ENCODE results near the gene MADCAM1. TPM values are rescaled to one million over a fixed set of nuclear protein-coding genes. Genes with fewer than 3 reads are reported as not detected.

MADCAM1 gene
- total and polyA plus RNA-seq, 2 donors (not counting 1 experiment from before 2014, with no cell fraction given), result 0.70 to 2.5 TPM

- H3K4me1 Mint-ChIP-seq, result peaks cover 4% of the 10 kb centered on the region
- Histone ChIP-seq H3K4me1 (ENCODE audit: control insufficient read depth in 2 of 2, insufficient read depth in 2 of 2, low read length in 2 of 2) (peaks cover 16 to 18% of the 10 kb centered on the region in 2 donors), H3K27me3 (replicated peaks in 1 of 4; ENCODE audit: control extremely low read depth in 1 of 4, control insufficient read depth in 3 of 4, insufficient read depth in 4 of 4, low read length in 3 of 4) (peaks cover 0 to 46% (median 14%) of the 10 kb centered on the region in 4 experiments), H3K4me3 (ENCODE audit: control extremely low read depth in 1 of 5, extremely low read depth in 1 of 5, insufficient read depth in 1 of 5, low read depth in 2 of 5, low read length in 4 of 5) (no peak overlapping the region), H3K79me2 (ENCODE audit: control insufficient read depth, insufficient read depth, low read length) (no peaks in the 10 kb centered on the region), H3K27ac (ENCODE audit: low read length in 2 of 2) (no peak overlapping the region), H3K9me3 (ENCODE audit: control extremely low read depth in 1 of 3, control insufficient read depth in 2 of 3, insufficient read depth in 1 of 3, low read length in 2 of 3) (peaks cover 0 to 33% (median 0%) of the 10 kb centered on the region in 3 donors), H3K9ac (ENCODE audit: low read length) (no peak overlapping the region), H2AFZ (ENCODE audit: insufficient read depth, low read depth, low read length, poor library complexity, severe bottlenecking) (no peak overlapping the region), H4K20me1 (ENCODE audit: control insufficient read depth, insufficient read depth, low read length, poor library complexity, severe bottlenecking) (no peaks in the 10 kb centered on the region), H3K4me2 (replicated peaks; ENCODE audit: low read depth, low read length, poor library complexity, severe bottlenecking) (no peak overlapping the region), H3K36me3 (replicated peaks in 1 of 2; ENCODE audit: control extremely low read depth in 1 of 2, control insufficient read depth in 1 of 2, extremely low read depth in 1 of 2, insufficient read depth in 2 of 2, low read length in 1 of 2) (no peaks in the 10 kb centered on the region)
- no peak overlapping the region for H3K4me3 Mint-ChIP-seq
- DNase-seq (peak; percentile 55), ATAC-seq (ENCODE audit: low read depth) (peak; percentile 46)
- no peaks in the 10 kb centered on the region for H3K9me3 Mint-ChIP-seq (ENCODE audit: insufficient read depth)
- intact Hi-C loops (cut with micrococcal nuclease), result no loop called here
- H3K27ac Mint-ChIP-seq, result no peak overlapping the region
- WGBS (ENCODE audit: insufficient coverage), result 38% methylated on average over 32 of the region's 32 CpGs
- CTCF ChIA-PET, result interaction anchor here (1.3 kb wide), 1 partner anchor 11 kb away, joined by 5 read pairs; no protein-coding TSS in a partner anchor
- POLR2A ChIA-PET, result interaction anchor here (0.9 kb wide), 1 partner anchor 11 kb away, joined by 3 read pairs; no protein-coding TSS in a partner anchor
- TF ChIP-seq EZH2 (IDR thresholded peaks at IDR 0.05; ENCODE audit: borderline replicate concordance, insufficient read depth, low read depth, low read length, poor library complexity, severe bottlenecking) (no peak), CTCF (IDR thresholded peaks at IDR 0.05) (peak; percentile 71)
- peaks cover 12% of the 10 kb centered on the region for H3K27me3 Mint-ChIP-seq
These were observed 729 bp upstream of the MADCAM1 start for GRCh38 chr19:495402-496111.

- H3K27ac Mint-ChIP-seq, result no peak overlapping the region
- intact Hi-C loops (cut with micrococcal nuclease), result no loop called here
- H3K4me2 ChIP-seq (replicated peaks; ENCODE audit: low read depth, low read length, poor library complexity, severe bottlenecking), result no peak overlapping the region
- DNase-seq, result no peak
- ChIA-PET POLR2A (no interaction called here), CTCF (no interaction called here)
- ATAC-seq (ENCODE audit: low read depth), result no peak
- H3K27me3 Mint-ChIP-seq, result peaks cover 12% of the 10 kb centered on the region
- H3K9ac ChIP-seq (ENCODE audit: low read length), result no peak overlapping the region
- peaks cover 0 to 33% (median 0%) of the 10 kb centered on the region in 3 donors for H3K9me3 ChIP-seq (ENCODE audit: control extremely low read depth in 1 of 3, control insufficient read depth in 2 of 3, insufficient read depth in 1 of 3, low read length in 2 of 3)
- no peaks in the 10 kb centered on the region for H4K20me1 ChIP-seq (ENCODE audit: control insufficient read depth, insufficient read depth, low read length, poor library complexity, severe bottlenecking)
- H3K4me3 ChIP-seq (ENCODE audit: control extremely low read depth in 1 of 5, extremely low read depth in 1 of 5, insufficient read depth in 1 of 5, low read depth in 2 of 5, low read length in 4 of 5), result no peak overlapping the region
- H3K4me1 ChIP-seq (ENCODE audit: control insufficient read depth in 2 of 2, insufficient read depth in 2 of 2, low read length in 2 of 2), result peaks cover 16 to 18% of the 10 kb centered on the region in 2 donors
- WGBS (ENCODE audit: insufficient coverage), result 0% methylated on average over 2 of the region's 18 CpGs
- H3K4me3 Mint-ChIP-seq, result no peak overlapping the region
- no peaks in the 10 kb centered on the region for H3K79me2 ChIP-seq (ENCODE audit: control insufficient read depth, insufficient read depth, low read length)
- H3K27me3 ChIP-seq (replicated peaks in 1 of 4; ENCODE audit: control extremely low read depth in 1 of 4, control insufficient read depth in 3 of 4, insufficient read depth in 4 of 4, low read length in 3 of 4), result peaks cover 0 to 46% (median 14%) of the 10 kb centered on the region in 4 experiments
- H3K36me3 ChIP-seq (replicated peaks in 1 of 2; ENCODE audit: control extremely low read depth in 1 of 2, control insufficient read depth in 1 of 2, extremely low read depth in 1 of 2, insufficient read depth in 2 of 2, low read length in 1 of 2), result no peaks in the 10 kb centered on the region
- H3K9me3 Mint-ChIP-seq (ENCODE audit: insufficient read depth), result no peaks in the 10 kb centered on the region
- H3K4me1 Mint-ChIP-seq, result peaks cover 4% of the 10 kb centered on the region
- H3K27ac ChIP-seq (ENCODE audit: low read length in 2 of 2), result no peak overlapping the region
- H2AFZ ChIP-seq (ENCODE audit: insufficient read depth, low read depth, low read length, poor library complexity, severe bottlenecking), result no peak overlapping the region
- TF ChIP-seq CTCF (IDR thresholded peaks at IDR 0.05), result no peak
These were observed 700 bp downstream of the MADCAM1 start for GRCh38 chr19:496986-497385.

Data from B cell (primary cell).